RWPE1 (cell line): ENCODE measurements around the gene DYNLRB1.
A peak's percentile ranks its signal among the peaks of the same experiment; 100 is the strongest.
"Not testable (repeated sequence)": the region's sequence is repeated elsewhere in the genome, so short reads cannot be mapped to it uniquely, and the experiment has no call there.

Experiments
- CTCF ChIA-PET: fragments of 350-600 bp; sonication (Branson Sonifier 250); formaldehyde crosslinking; extraction: SDS; loops from one replicate; lab custom pipeline; 2021; lab: Yijun Ruan, JAX
- POLR2A ChIA-PET: fragments of 400-600 bp; formaldehyde crosslinking; extraction: SDS; loops from one replicate; lab custom pipeline; 2020; ENCODE audit warnings: antibody characterized with exemption; ENCODE audit not compliant: low non-redundant PET; lab: Yijun Ruan, JAX
- DNase-seq: peaks from one replicate; pipeline ENCODE4 v3.0.0; 2012; ENCODE audit warnings: low spot score
- H3K27ac ChIP-seq: fragments of 450-650 bp; 2 replicates; pipeline ENCODE4 v1.5.1; 2017
- CTCF ChIP-seq: fragments of 450-650 bp; conservative IDR thresholded peaks from 2 replicates; pipeline ENCODE4 v1.5.1; 2017; ENCODE audit warnings: low read depth, mild to moderate bottlenecking

DYNLRB1 gene

GRCh38 chr20:34495307-34495706 lies 20.9 kb upstream of the DYNLRB1 start:
- ChIA-PET CTCF (no interaction called here), POLR2A (interaction anchor here (0.7 kb wide), 1 partner anchor 132 kb away, joined by 5 read pairs; the partner anchor contains the start of gene ITCH)
- no peak for TF ChIP-seq CTCF
- H3K27ac ChIP-seq, result no peak overlapping the region
- no peak for DNase-seq

GRCh38 chr20:34495916-34496315 lies 20.3 kb upstream of the DYNLRB1 start:
- H3K27ac ChIP-seq, result no peak overlapping the region
- POLR2A ChIA-PET, result no interaction called here

GRCh38 chr20:34497596-34497995 lies 18.6 kb upstream of the DYNLRB1 start:
- peak; percentile 33 for DNase-seq
- POLR2A ChIA-PET, result not testable (repeated sequence)
- CTCF ChIA-PET, result interaction anchor here (0.6 to 0.7 kb wide), 3 partner anchors 14 to 283 kb away, joined by 3 to 4 read pairs (median 3); no protein-coding TSS in a partner anchor
- H3K27ac ChIP-seq, result 0 out of 2 replicates have a peak overlapping the region, but pooled peaks have one; percentile 18

More at GRCh38 chr20:34495916-34496315, 20.3 kb upstream of the DYNLRB1 start:
- TF ChIP-seq CTCF, result no peak
- DNase-seq, result no peak
- CTCF ChIA-PET, result no interaction called here

- no peak for DNase-seq
- no peak overlapping the region for H3K27ac ChIP-seq
- POLR2A ChIA-PET, result no interaction called here
- no peak for TF ChIP-seq CTCF
- CTCF ChIA-PET, result no interaction called here
Measured at GRCh38 chr20:34500823-34501222, 15.4 kb upstream of the DYNLRB1 start.

GRCh38 chr20:34506480-34506879 lies 9.7 kb upstream of the DYNLRB1 start:
- ChIA-PET CTCF (interaction anchor here (0.9 kb wide), 1 partner anchor 194 kb away, joined by 3 read pairs; no protein-coding TSS in a partner anchor), POLR2A (no interaction called here)
- no peak for DNase-seq
- no peak for TF ChIP-seq CTCF
- no peak overlapping the region for H3K27ac ChIP-seq

GRCh38 chr20:34507702-34508413 lies 8.4 kb upstream of the DYNLRB1 start:
- no peak for TF ChIP-seq CTCF
- no peak overlapping the region for H3K27ac ChIP-seq
- DNase-seq, result no peak
- POLR2A ChIA-PET, result interaction anchor here (0.5 kb wide), 1 partner anchor 305 kb away, joined by 3 read pairs; no protein-coding TSS in a partner anchor
- CTCF ChIA-PET, result interaction anchor here (1.2 kb wide), 1 partner anchor 31 kb away, joined by 3 read pairs; no protein-coding TSS in a partner anchor

- no peak for DNase-seq
- no peak overlapping the region for H3K27ac ChIP-seq
- TF ChIP-seq CTCF, result no peak
- POLR2A ChIA-PET, result no interaction called here
- CTCF ChIA-PET, result no interaction called here
Measured at GRCh38 chr20:34510575-34510974, 5.6 kb upstream of the DYNLRB1 start.
